OCI-LY7 (cell line): ENCODE data around the gene BMP4.
"Not testable (repeated sequence)": the region's sequence is repeated elsewhere in the genome, so short reads cannot be mapped to it uniquely, and the experiment has no call there.

Source experiments
- EZH2phosphoT487 ChIP-seq: fragments of 200-600 bp; sonication (generic); IDR thresholded peaks from 2 replicates; pipeline ENCODE4 v1.6.1; 2018; ENCODE audit warnings: low read depth, borderline replicate concordance, mild to moderate bottlenecking, mixed run types, antibody characterized with exemption, low read length, moderate library complexity, mixed read lengths
- TF ChIP-seq, protein P1 (sequence below): fragments of 200-600 bp; sonication (generic); conservative IDR thresholded peaks from 2 replicates; pipeline ENCODE4 v1.5.1; 2014; ENCODE audit warnings: mild to moderate bottlenecking, antibody characterized with exemption, low read length, moderate library complexity, mixed read lengths

DNA sequence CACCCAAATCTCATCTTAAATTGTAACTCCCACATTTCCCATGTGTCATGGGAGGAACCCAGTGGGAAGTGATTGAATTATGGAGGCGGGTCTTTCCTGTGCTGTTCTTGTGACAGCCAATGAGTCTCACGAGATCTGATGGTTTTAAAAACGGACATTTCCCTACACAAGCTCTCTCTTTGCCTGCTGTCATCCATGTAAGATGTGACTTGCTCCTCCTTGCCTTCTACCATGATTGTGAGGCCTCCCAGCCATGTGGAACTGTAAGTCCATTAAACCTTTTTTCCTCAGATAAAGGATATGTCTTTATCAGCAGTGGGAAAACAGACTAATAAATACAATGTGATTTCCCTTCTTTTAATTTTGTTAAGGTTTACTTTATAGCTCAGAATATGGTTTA, 30.1 kb upstream of the BMP4 start:
- TF ChIP-seq, protein P1, sequence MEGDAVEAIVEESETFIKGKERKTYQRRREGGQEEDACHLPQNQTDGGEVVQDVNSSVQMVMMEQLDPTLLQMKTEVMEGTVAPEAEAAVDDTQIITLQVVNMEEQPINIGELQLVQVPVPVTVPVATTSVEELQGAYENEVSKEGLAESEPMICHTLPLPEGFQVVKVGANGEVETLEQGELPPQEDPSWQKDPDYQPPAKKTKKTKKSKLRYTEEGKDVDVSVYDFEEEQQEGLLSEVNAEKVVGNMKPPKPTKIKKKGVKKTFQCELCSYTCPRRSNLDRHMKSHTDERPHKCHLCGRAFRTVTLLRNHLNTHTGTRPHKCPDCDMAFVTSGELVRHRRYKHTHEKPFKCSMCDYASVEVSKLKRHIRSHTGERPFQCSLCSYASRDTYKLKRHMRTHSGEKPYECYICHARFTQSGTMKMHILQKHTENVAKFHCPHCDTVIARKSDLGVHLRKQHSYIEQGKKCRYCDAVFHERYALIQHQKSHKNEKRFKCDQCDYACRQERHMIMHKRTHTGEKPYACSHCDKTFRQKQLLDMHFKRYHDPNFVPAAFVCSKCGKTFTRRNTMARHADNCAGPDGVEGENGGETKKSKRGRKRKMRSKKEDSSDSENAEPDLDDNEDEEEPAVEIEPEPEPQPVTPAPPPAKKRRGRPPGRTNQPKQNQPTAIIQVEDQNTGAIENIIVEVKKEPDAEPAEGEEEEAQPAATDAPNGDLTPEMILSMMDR: not testable (repeated sequence)
- not testable (repeated sequence) for TF ChIP-seq EZH2phosphoT487
